Left lung (tissue), 10 donors: ENCODE measurements around the gene RPS10. TPM values are rescaled to one million over a fixed set of nuclear protein-coding genes. Genes with fewer than 3 reads are reported as not detected.
"Not testable (repeated sequence)": the region's sequence is repeated elsewhere in the genome, so short reads cannot be mapped to it uniquely, and the experiment has no call there.

ENCODE experiments used
- ATAC-seq: fragments of 200-7000 bp; cut with Tn5 transposase; one replicate; pipeline ENCODE4 v1.9.1; 2020; ENCODE audit warnings: moderate library complexity
- DNase-seq, 4 donors: peaks; one replicate each; pipeline ENCODE4 v3.0.0-alpha.2; 2013 to 2020
- H3K27ac ChIP-seq, 2 donors: fragments of 200-600 bp; sonication (generic) in 1 of 2; one replicate each; pipeline versions ENCODE4 v1.5.0 to v1.8.0; 2020 to 2021
- H3K27me3 ChIP-seq, 2 donors: fragments of 200-600 bp; sonication (generic) in 1 of 2; one replicate each; pipeline versions ENCODE4 v1.5.0 to v1.8.0; 2020 to 2021
- H3K36me3 ChIP-seq, 2 donors: fragments of 200-600 bp; sonication (generic) in 1 of 2; one replicate each; pipeline versions ENCODE4 v1.5.0 to v1.8.0; 2020 to 2021
- H3K4me1 ChIP-seq, 2 donors: fragments of 200-600 bp; one replicate each; pipeline ENCODE4 v1.8.0; 2021
- H3K4me3 ChIP-seq, 2 donors: fragments of 200-600 bp; sonication (generic) in 1 of 2; one replicate each; pipeline versions ENCODE4 v1.5.0 to v1.8.0; 2020 to 2021; ENCODE audit warnings: mild to moderate bottlenecking in 1 of 2
- H3K9me3 ChIP-seq, 2 donors: fragments of 200-600 bp; sonication (generic) in 1 of 2; one replicate each; pipeline versions ENCODE4 v1.5.0 to v1.8.0; 2020 to 2021
- intact Hi-C, 2 donors: fragments of 100-400 bp; cut with DNase I; formaldehyde crosslinking; loops; one replicate each; pipeline versions ENCODE4 v1.11.2 to v1.14.2; 2022
- polyA plus RNA-seq, 6 donors: library from polyadenylated mRNA; unstranded; fragments of 120-200 nt; gene quantifications; one replicate each; pipeline ENCODE4 v1.2.1, GENCODE V29; 2013; ENCODE audit not compliant: insufficient read length in 6 of 6
- total RNA-seq, 2 donors: library from RNA; stranded (reverse); fragmentation: NEBNext Ultra II Directional; extraction: Animal tissue kit (Norgen Biotek cat#: 25700); gene quantifications; one replicate each; pipeline ENCODE4 v1.2.1, GENCODE V29; 2021
- TF ChIP-seq, protein P1 (sequence below), 2 donors: fragments of 200-600 bp; sonication (generic) in 1 of 2; IDR thresholded peaks; one replicate each; pipeline versions ENCODE4 v1.5.0 to v1.8.0; 2021; ENCODE audit warnings: antibody characterized with exemption in 2 of 2
- donor health status: DM: no; HTN: yes; CAD: no.
- donor health status: DM: no; HTN: no; CAD: no.

Gene RPS10
- total and polyA plus RNA-seq, 8 donors: 1,031 to 1,686 (median 1,594) TPM

DNA sequence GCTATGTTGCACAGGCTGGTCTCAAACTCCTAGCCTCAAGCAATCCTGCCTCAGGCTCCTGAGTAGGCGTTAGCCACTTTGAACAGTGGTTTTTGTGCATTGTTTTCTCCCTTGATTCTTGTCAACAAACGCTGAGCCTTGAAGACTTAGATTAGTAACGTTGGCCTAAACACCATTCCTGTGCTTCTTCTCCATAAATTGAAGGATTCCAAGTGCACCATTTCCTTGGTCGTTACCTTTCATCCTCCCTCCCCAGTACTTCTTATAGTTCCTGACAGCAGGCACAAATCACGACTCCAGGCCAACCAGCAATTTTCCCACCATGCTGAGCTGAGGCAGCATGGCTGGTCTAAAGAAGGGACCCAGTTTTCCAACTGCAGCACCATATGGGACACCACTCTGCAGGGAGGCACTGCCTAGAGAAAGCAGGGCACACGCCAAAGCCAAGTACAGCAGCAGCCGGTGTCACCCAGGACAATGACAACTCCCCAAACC, 8.9 kb downstream of the RPS10 start:
- peaks cover 0 to 66% of the 10 kb centered on the region in 2 donors for H3K36me3 ChIP-seq
- no peak for ATAC-seq

GRCh38 chr6:34414999-34415858, 10.6 kb downstream of the RPS10 start:
- ATAC-seq (peak; percentile 96), DNase-seq (peak in 2 of 4 donors; percentile 63 to 83)
- H3K4me1 ChIP-seq: peaks cover 7 to 11% of the 10 kb centered on the region in 2 donors
- TF ChIP-seq, protein P1, sequence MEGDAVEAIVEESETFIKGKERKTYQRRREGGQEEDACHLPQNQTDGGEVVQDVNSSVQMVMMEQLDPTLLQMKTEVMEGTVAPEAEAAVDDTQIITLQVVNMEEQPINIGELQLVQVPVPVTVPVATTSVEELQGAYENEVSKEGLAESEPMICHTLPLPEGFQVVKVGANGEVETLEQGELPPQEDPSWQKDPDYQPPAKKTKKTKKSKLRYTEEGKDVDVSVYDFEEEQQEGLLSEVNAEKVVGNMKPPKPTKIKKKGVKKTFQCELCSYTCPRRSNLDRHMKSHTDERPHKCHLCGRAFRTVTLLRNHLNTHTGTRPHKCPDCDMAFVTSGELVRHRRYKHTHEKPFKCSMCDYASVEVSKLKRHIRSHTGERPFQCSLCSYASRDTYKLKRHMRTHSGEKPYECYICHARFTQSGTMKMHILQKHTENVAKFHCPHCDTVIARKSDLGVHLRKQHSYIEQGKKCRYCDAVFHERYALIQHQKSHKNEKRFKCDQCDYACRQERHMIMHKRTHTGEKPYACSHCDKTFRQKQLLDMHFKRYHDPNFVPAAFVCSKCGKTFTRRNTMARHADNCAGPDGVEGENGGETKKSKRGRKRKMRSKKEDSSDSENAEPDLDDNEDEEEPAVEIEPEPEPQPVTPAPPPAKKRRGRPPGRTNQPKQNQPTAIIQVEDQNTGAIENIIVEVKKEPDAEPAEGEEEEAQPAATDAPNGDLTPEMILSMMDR (IDR thresholded peaks at IDR 0.05): peak; percentile 55 to 61
- intact Hi-C loops: loop anchor here in 1 of 2 donors (5.0 kb wide), 1 partner anchor 168 kb away; the partner anchor contains the start of gene SMIM29
- peaks cover 0 to 49% of the 10 kb centered on the region in 2 donors for H3K36me3 ChIP-seq
- peak overlapping the region in 1 of 2 donors; percentile 60 for H3K27ac ChIP-seq
- no peaks in the 10 kb centered on the region for H3K27me3 ChIP-seq
- no peak overlapping the region for H3K4me3 ChIP-seq
- H3K9me3 ChIP-seq: no peaks in the 10 kb centered on the region

More for the DNA sequence above, 8.9 kb downstream of the RPS10 start:
- Histone ChIP-seq H3K4me1 (peaks cover 7 to 11% of the 10 kb centered on the region in 2 donors), H3K27ac (no peak overlapping the region), H3K9me3 (no peaks in the 10 kb centered on the region), H3K4me3 (no peak overlapping the region), H3K27me3 (no peaks in the 10 kb centered on the region)
- DNase-seq: no peak
- intact Hi-C loops: loop anchor here in 1 of 2 donors (5.0 kb wide), 1 partner anchor 170 kb away; the partner anchor contains the start of gene SMIM29
- TF ChIP-seq, protein P1 (IDR thresholded peaks at IDR 0.05): no peak

DNA sequence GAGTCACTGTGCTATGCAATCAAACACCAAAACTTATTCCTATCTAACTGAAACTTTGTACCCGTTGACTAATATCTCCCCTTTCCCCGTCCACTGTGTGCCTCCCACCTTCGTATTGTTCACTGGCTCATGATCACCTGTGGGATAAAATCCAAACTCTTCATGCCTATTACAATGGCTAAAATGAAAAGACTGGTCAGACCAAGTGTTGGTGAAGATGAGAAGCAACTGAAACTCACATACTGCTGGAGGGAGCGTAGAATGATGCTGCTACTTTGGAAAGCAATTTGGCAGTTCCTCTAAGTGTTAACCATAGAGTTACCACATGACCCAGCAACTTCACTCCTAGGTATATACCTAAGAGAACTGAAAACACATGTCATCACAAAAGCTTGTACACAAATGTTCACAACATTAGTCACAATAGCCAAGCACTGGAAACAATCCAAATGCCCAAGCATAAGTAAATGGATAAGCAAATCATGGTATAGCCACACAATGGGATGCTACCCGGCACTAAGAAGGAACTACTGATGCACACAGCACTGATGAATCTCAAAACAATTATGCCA, 13.1 kb downstream of the RPS10 start:
- TF ChIP-seq, protein P1 (IDR thresholded peaks at IDR 0.05): no peak
- Histone ChIP-seq H3K36me3 (peaks cover 0 to 24% of the 10 kb centered on the region in 2 donors), H3K4me3 (no peak overlapping the region), H3K4me1 (peaks cover 7 to 11% of the 10 kb centered on the region in 2 donors), H3K27me3 (no peaks in the 10 kb centered on the region), H3K27ac (no peak overlapping the region), H3K9me3 (no peaks in the 10 kb centered on the region)
- ATAC-seq (no peak), DNase-seq (no peak)
- intact Hi-C loops: no loop called here

DNA sequence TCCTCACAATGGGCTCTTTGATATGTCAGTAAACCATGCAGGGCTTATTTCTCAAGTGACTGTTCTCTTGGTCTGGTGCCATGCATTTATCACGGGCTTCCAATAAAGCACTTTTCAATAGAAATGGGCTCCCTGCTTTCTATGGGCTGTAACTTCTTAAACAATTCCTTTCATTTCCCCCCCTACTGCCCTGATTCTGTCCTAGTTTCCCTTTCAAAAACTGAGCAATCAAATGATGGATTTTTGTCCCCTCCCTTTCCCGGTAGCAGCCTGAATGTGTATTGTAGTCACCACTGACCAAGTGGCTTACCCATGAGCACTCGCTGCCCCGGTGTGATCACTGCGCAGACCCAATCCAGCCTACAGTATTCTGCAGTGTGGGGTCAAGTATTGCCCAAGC, 13.9 kb downstream of the RPS10 start:
- ATAC-seq (no peak), DNase-seq (no peak)
- intact Hi-C loops: no loop called here
- Histone ChIP-seq H3K36me3 (peaks cover 0 to 17% of the 10 kb centered on the region in 2 donors), H3K27me3 (no peaks in the 10 kb centered on the region), H3K4me1 (peaks cover 7 to 11% of the 10 kb centered on the region in 2 donors), H3K27ac (no peak overlapping the region), H3K9me3 (no peaks in the 10 kb centered on the region), H3K4me3 (no peak overlapping the region)
- TF ChIP-seq, protein P1 (IDR thresholded peaks at IDR 0.05): no peak

DNA sequence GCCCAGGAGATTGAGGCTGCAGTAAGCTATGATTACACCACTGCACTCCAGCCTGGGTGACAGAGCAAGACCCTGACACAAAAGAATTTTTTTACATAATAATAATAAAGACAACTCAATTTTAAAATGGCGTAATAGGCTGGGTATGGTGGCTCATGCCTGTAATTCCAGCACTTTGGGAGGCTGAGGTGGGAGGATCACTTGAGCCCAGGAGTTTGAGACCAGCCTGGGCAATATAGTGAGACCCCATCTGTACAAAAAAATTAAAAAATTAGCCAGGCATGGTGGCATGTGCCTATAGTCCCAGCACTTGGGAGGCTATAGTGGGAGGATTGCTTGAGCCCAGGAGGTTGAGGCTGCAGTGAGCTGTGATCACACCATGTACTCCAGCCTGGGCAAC, 18.0 kb downstream of the RPS10 start:
- DNase-seq, H3K9me3 ChIP-seq, H3K36me3 ChIP-seq, H3K27ac ChIP-seq, H3K4me3 ChIP-seq, H3K4me1 ChIP-seq, H3K27me3 ChIP-seq, intact Hi-C loops, ATAC-seq: not testable (repeated sequence)
